DMS153 treated with DMSO at 0.1 percent for 48 hours (cell line): ENCODE results near the gene TNFRSF17.
"Not testable (repeated sequence)": the region's sequence is repeated elsewhere in the genome, so short reads cannot be mapped to it uniquely, and the experiment has no call there.

Source experiments
- DNase-seq: peaks from one replicate; lab custom pipeline; 2025; ENCODE audit not compliant: unreplicated experiment; lab: John Stamatoyannopoulos, UW

TNFRSF17 gene

DNA sequence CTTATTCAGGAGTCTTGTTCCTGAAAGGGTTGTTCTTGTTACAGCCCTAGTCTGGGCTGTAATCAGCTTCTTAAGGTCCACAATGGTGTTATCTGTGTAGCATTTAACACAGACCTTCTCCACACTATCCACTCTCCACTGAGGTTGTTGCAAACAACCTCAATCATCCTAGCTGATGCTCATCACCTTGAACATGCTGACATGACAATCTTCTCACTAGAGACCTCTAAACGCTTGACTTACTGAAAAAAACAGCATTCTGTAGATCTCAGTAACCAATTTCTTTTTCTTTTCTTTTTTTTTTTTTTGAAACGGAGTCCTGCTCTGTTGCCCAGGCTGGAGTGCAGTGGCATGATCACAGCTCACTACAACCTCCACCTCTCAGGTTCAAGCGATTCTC, 3.6 kb downstream of the TNFRSF17 start:
- DNase-seq, result no peak

DNA sequence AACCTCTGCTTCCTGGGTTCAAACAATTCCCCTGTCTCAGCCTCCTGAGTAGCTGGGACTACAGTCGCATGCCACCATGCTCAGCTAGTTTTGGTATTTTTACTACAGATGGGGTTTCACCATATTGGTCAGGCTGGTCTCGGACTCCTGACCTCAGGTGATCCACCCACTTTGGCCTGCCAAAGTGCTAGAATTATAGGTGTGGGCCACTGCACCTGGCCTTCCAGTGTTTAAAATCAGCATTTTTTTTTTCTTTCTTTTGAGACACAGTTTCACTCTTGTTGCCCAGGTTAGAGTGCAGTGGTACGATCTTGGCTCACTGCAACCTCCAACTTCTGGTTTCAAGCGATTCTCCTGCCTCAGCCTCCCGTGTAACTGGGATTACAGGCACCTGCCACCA, 5.3 kb downstream of the TNFRSF17 start:
- not testable (repeated sequence) for DNase-seq

DNA sequence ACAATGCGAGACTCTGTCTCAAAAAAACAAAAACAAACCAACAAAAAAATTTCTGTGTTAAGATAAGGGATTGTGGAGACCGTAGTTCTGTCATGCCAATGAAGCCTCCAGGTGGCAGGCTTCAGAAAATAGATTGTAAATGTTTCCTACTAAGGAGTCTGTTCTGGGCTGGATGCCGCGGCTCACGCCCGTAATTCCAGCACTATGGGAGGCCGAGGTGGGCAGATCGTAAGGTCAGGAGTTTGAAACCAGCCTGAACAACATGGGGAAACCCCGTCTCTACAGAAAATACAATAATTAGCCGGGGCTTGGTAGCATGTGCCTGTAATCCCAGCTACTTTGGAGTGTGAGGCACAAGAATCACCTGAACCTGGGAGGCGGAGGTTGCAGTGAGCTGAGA, 7.1 kb downstream of the TNFRSF17 start:
- no peak for DNase-seq

DNA sequence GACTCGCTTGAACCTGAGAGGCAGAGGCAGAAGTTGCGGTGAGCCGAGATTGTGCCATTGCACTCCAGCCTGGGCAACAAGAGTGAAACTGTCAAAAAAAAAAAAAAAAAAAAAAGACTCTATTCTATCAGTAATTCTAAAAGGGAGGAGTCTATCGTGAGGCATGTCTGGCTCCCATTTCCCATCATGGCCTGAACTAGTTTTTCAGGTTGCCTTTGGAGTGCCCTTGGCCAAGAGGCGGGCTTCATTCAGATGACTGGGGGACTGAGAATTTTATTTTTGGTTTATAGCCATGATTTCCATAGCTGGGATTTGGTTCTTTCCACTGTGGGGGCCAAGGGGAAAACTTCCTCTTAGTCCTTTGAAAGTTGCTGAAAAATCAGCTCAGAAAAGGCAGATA, 8.1 kb downstream of the TNFRSF17 start:
- DNase-seq, result no peak

DNA sequence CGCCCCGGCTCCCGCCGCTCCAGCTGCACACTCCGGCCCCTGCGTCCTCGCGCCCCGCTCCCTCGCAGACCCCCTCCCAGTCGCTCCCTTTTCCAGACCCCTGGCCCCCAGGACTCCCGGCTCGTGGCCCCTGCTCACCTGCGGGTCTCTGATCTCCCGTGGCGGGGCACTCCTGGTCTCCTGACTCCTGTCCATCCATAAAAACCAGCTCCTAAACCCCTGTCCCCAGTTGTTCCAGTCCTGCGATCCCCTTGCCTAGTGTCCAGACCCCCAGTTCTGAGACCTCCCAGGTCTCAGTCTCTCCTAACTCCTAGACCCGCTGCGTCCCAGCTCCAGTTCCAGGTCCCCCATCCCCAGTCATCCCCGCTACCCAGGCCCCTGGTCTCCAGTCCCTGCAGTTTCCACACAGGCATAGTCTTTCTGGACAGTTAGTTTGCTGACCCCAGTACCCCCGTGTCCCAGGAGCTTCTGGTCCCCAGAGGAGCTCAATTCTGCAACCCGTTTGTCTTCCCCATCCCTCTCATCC, 11.9 kb downstream of the TNFRSF17 start:
- DNase-seq, result no peak

DNA sequence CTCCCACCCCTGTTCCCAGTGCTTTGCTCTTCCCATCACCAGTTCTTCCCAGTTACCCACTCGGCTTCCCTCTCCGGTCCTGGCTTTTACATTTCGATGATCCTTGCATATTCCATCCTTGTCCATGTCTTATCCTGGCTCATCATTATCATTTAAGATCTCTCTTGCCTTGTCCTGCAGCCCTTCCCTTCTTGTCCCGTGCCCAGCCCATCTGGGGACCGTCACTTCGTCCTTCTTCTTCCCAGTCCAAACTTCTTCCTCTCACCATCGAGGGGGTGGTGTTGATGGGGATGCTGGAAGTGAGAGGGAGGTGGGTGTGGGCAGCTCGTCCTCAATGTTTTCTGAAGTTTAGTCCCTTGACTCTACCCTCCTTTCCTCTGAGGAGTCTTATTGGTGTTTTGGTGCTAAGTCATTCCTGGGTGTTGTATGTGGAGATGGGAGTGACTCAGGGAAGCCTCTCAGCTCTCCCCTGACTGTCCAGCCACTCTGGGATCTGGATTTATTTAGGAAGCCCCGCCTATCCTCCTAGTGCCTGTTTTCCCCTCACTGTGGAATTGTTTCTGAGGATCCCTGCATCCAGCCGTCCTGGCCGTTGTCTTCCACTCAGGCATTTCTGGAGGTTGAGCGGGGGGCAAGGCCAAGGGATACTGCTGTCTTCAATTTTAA, 12.5 kb downstream of the TNFRSF17 start:
- DNase-seq, result no peak

DNA sequence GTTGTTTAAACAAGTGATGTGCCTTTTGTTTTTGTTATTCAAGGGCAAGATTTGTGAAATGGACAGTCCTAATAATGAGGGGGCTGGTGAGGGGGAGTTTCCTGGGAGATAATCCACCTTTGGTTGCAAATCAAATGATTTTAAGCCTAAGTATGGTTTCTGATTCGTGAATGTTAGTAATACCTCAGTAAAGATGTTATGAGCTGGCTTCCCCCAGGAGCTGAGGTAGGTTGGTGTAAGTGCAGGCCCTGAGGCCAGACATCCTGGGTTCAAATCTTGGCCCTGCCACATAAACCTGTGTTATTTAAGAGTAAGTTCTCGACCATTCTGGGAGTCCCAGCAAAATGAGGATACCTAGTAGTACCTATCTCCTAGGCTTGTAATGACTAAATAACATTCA, 13.1 kb downstream of the TNFRSF17 start:
- DNase-seq, result no peak

DNA sequence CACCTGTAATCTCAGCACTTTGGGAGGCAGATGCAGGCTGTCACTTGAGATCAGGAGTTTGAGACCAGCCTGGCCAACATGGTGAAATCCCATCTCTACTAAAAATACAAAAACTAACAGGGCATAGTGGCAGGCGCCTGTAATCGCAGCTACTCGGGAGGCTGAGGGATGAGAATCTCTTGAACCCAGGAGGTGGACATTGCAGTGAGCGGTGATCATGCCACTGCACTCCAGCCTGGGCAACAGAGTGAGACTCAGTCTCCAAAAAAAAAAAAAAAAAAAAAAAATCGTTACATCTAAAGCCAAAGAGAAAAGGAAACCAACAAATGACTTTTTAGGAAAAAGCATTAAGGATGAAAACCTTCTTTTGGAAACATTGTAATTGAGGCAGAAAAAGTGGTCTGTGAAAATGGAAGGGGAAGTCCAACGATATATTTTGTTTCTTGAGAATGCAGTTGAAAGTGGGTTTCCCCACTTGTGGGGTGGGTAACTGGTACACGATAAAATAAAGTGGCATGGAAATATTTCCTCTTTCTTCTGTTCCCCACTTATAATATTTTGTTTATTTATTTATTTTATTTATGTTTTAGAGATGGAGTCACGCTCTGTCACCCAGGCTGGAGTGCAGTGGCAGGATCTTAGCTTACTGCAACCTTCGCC, 14.1 kb downstream of the TNFRSF17 start:
- DNase-seq, result no peak

DNA sequence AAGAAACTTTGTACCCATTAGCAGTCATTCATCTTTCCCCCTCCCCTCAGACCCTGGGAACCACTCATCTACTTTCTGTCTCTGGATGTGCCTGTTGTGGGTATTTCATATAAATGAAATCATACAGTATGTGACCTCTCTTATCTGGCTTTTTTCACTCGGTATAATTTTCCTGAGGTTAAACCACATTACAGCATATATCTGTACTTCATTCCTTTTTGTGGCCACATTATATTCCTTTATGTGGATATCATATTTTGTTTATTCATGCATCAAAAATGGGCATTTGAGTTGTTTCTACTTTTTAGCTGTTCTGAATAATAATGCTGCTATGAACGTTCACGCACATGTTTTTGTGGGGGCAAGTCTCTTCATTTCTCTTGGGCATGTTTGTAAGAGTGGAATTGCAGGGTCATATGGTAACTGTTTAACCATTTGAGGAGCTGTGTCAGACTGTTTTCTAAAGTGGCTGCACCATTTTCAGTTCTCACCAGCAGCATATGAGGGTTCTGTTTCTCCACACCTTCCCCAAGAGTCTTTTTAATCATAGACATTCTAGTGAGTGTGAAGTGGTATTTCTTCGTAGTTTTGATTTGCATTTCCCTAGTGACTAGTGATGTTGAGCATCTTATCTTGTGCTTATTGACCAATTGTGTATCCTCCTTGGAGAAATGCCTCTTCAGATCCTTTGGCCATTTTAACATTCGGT, 15.3 kb downstream of the TNFRSF17 start:
- DNase-seq, result no peak

DNA sequence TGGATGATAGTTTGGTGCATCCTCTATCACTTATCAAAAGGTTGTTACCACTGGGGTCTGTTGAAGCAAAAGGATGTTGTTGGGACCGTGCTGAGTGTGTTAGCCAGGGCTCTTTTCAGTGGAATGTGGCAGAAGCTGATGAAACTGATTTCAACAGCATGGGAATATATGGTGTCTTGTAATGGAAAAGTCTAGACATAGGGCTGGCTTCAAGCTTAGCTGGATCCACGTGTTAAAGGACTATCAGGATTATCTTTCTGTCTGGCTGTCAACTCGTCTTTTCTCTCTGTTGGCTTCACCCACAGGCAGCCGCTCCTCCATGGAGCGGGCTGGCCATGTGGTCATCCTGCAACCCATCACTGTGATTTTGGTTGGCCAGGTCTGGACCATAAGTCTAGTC, 20.2 kb downstream of the TNFRSF17 start:
- no peak for DNase-seq

DNA sequence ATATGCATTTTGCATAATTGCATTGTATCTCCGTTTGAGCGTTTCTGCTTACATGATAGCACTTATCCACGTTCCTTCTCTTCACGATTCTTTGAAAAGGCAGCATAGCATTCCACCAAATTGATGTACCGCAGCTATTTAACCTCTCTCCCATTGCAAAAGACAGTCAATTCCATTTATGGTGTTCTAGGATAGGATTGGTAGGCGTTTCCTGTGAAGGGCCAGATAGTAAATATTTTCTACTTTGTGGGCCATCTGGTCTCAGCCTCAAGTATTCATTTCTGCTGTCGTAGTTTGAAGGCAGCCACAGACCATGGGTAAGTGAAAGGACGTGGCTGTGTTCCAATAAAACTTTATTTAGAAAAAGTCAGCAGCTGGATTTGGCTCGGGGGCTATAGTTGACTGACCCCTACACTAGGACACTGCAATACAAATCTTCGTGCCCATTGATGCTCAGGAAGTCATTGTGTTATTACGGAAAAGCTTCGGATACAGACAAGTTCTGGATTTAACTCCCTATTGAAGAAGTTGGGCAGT, 21.6 kb downstream of the TNFRSF17 start:
- DNase-seq, result no peak

DNA sequence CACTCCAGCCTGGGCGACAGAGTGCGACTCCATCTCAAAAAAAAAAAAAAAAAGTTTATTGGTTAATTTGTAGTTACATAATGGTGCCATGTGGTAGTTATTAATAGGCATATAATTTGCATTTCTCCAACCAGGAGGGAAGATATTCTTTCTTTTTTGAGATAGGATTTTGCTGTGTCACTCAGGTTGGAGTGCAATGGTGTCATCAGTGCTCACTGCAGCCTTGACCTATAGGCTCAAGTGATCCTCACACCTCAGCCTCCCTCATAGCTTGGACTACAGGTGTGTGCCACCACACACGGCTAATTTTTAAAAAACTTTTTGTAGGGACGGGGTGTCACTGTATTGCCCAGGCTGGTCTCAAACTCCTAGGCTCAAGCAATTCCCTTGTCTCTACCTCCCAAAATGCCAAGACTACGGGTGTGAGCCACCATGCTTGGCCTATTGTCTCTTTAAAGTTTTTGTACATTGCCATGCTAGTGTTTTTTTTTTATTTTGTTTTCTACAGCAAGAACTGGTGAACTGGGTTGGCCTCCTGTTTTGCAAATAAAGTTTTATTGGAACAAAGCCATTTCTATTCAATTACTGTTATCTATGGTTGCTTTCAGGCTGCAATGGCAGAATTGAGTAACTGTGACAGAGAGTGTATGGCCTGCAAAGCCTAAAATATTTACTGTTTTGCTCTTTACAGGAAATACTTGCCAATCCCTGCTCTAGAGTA, 23.4 kb downstream of the TNFRSF17 start:
- DNase-seq, result no peak

DNA sequence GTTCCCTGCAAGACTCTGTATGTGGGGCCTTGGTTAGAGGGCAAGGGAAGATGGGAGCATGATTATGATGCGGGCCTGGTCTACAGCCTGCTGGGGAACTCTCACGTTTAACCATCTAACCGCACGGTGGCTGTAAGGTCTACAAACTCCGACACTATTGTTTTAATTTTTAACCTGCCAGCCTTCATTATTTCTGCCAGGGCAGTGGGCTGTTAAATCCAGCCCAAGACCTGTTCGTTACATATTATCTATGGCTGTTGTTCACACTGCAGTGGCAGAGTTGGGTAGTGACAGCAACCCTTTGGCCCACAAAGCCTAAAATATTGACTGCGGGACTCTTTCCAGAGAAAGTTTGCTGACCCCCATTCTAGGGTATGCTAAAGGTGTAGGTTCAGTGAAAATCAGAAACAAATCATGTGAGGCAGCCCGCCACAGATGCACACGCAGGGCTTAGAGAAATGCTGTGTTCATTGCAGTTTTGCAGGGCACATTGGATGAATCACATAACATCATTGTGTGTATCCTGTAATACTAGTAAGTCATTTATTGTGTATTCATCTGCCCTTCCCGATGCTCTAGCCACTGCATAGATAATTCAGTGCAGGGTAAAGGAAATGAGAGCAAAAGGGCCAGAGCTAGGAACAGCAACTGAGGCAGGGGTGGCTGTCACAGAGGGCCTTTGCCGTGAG, 25.8 kb downstream of the TNFRSF17 start:
- no peak for DNase-seq

DNA sequence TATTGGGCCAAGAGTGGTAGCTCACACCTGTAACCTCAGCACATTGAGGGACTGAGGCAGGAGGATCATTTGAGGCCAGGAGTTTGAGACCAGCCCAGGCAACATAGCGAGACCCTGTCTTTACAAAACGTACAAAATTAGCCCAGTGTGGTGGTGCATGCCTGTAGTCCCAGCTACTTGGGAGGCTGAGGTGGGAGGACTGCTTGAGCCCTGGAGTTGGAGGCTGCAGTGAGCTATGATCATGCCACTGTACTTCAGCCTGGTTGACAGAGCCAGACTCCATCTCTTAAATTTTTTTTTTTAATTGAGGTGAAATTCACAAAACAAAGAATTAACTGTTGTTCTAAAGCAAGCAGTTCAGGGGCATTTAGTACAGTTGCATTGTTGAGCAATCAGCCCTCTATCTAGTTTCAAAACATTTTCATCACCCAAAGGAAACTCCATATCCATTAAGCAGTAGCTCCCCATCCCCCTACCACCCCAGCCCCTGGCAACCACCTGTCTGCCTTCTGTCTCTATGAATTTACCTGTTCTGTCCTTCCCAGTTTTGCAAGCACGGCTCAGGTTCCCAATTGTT, 27.1 kb downstream of the TNFRSF17 start:
- no peak for DNase-seq

DNA sequence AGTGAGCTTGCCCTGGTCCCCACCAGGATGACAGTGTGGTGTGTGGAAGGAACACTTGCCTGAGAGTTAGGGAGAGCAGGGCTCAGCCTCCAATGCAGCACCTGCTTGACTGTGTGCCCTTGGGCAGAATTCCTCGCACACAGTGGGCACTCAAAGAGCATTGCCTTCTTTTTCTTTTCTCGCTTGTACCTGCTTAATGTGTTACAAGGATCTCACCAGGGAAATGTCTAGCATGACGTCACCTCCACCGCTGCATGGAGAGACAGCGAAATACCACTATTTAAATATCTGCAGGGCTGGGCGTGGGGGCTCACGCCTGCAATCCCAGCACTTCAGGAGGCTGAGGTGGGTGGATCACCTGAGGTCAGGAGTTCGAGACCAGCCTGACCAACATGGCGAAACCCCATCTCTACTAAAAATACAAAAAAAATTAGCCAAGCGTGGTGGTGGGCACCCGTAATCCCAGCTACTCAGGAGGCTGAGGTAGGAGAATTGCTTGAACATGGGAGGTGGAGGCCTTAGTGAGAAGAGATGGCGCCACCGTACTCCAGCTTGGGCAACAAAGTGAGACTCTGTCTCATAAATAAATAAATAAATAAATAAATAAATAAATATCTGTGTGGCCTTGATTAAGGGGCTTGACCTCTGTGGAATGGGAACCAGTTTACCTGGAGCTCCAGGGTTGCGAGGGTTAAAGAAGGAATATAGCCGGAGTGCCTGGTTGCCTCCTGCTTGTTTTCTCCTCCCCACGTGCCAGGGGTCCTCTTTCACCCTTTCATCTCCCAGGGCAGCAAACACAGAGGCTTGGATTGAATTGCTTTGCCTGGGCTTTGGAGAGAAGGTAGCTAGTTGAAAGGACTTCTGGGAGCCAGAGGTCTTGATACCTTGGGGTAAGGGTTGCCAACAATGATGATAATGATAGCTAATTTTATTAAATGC, 27.8 kb downstream of the TNFRSF17 start:
- DNase-seq, result no peak

DNA sequence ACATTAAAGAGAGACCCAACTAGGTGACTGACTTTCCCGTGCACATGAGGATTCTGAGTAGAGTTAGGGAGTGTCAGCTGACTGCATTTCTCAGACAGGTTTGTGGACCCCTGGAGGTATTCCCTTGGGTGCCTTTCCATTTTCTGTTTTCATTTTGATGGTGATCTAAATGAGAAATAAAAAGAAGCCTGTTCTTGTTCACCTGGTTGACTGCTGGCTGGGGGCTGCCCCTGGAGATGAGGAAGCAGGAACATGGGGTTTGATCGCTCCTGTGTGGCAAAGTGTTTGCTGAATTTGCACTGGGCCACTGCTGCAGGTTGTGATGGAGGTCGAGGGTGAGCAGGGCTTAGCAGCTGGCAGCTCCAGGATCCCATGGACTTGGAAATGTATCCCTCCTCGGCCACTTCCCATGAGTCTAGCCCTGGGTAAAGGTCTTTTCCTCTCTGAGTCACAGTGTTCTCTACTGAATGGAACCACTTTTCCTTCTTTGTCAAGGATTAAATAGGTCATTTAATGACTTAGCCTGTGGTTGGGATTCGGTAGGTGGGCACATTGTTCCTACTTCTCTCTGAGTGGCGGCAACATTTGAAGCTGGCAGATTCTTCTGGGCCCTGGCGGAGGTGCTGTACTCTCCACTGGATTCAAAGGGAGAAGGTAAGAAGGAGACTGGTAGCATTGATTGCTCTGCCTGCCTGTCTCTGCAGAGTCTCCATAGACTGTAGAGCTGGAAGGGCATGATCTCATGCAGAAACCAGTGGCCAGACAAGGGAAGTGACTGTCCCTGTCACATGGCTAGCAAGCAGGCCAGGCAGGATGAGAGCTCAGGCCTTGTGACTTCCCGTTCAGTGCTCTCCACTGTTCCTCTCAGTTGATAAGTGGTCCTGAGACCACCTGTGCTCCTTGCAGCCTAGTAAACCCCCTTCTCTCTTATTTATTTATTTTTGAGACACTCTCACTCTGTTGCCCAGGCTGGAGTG, 29.4 kb downstream of the TNFRSF17 start:
- no peak for DNase-seq

DNA sequence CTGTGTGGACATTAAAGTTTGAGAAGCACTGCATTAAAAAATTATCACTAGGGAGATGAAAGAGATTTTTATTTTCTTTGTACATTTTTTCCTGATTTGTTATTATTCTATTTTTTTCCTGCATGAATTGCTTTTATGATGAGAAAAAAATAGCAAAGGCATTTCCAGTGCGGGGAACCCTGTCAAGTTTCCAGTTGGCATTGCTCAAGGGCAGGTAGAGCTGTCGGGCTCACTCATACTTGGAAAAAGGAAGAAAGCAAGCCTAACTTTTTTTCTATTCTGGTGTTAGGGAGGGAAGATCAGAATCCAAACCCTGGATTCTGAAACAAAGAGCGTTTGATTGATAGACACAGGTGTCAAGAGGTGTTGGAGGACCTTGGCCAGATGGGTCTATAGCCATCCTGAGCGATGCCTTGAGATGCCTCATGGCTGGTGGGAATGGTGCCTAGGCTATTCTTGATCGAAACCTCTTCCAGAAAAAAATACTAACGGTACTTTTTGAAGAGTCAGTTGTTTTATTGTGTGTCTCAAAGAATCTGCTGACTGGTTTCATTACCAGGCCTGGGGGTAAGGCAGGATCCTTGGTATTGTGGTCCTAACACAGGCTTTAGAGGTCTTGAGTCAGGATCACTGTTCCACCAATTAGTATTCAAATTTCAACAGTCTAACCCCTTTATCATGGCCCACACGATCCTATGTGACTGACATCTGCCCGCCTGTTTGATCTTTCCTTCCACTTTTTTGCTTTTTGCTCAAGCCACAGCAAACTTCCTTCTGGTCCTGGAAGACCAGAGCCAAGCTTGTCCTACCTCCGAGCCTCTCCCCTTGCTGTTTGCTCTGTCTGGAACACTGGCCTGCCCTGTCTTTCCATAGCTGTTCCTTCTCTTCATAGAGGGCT, 31.7 kb downstream of the TNFRSF17 start:
- DNase-seq, result no peak
